Measurements from ENCODE around the gene LAS1L.

DNA sequence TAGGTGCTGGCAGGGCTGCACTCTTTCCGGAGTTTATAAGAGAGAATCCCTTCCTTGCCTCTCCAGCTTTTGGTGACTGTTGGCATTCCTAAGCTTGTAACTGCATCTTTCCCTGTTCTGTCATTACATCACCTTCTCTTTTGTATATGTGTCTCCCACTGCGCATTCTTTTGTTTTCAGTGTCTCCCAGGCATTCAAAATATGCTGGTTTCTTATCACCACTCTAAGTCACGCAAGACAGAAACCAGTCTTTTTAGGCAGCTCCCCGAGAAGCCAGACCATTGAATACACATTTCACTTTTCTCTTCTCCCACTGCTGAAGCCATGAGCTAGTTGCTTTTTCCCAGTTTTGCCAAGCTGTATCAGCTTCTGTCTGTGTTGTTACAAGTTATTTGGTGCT, 71.0 kb downstream of the LAS1L start:
- TF ChIP-seq EZH2 (IDR thresholded peaks at IDR 0.05; ENCODE audit: insufficient read depth, poor library complexity, severe bottlenecking), result no peak
- no peak for TF ChIP-seq EZH2phosphoT487 (IDR thresholded peaks at IDR 0.05; ENCODE audit: insufficient read depth, low read depth)
